Mesendoderm (in vitro differentiated cells): ENCODE data around the gene BTBD6.
A peak's percentile ranks its signal among the peaks of the same experiment; 100 is the strongest.

ENCODE experiments used
- DNase-seq: peaks from one replicate; pipeline ENCODE4 v3.0.0; 2013
- H2AK5ac ChIP-seq: 2 replicates; pipeline ENCODE4 v1.6.1; 2013; ENCODE audit warnings: low read length, inconsistent platforms
- H2BK120ac ChIP-seq: 2 replicates; pipeline ENCODE4 v1.6.1; 2013; ENCODE audit warnings: low read depth, mild to moderate bottlenecking, low read length, moderate library complexity, mixed read lengths
- H2BK15ac ChIP-seq: replicated peaks from 2 replicates; pipeline ENCODE4 v1.6.1; 2013; ENCODE audit warnings: low read depth, mild to moderate bottlenecking, moderate library complexity
- H2BK5ac ChIP-seq: 2 replicates; pipeline ENCODE4 v1.6.1; 2013; ENCODE audit warnings: low read length, inconsistent platforms
- H3K18ac ChIP-seq: 2 replicates; pipeline ENCODE4 v1.6.1; 2013; ENCODE audit warnings: mild to moderate bottlenecking, low read length, mixed read lengths
- H3K23ac ChIP-seq: one replicate; pipeline ENCODE4 v1.6.1; 2013; ENCODE audit warnings: low read length
- H3K27ac ChIP-seq: 2 replicates; pipeline ENCODE4 v1.5.1; 2013; ENCODE audit warnings: low read depth, mild to moderate bottlenecking, inconsistent platforms, low read length, moderate library complexity
- H3K27me3 ChIP-seq: 2 replicates; pipeline ENCODE4 v1.6.1; 2013; ENCODE audit warnings: low read length, control low read depth, mild to moderate bottlenecking, inconsistent platforms; ENCODE audit not compliant: insufficient read depth, poor library complexity
- H3K36me3 ChIP-seq: 2 replicates; pipeline ENCODE4 v1.6.1; 2013; ENCODE audit warnings: low read length, inconsistent platforms; ENCODE audit not compliant: control insufficient read depth, insufficient read depth
- H3K4ac ChIP-seq: one replicate; pipeline ENCODE4 v1.6.1; 2013; ENCODE audit warnings: low read depth, mild to moderate bottlenecking, low read length, moderate library complexity
- H3K4me1 ChIP-seq: 2 replicates; pipeline ENCODE4 v1.6.1; 2013; ENCODE audit warnings: low read depth, low read length, inconsistent platforms; ENCODE audit not compliant: control insufficient read depth
- H3K4me2 ChIP-seq: 2 replicates; pipeline ENCODE4 v1.6.1; 2013; ENCODE audit warnings: low read length
- H3K4me3 ChIP-seq: 2 replicates; pipeline ENCODE4 v1.5.1; 2013; ENCODE audit warnings: mild to moderate bottlenecking, low read length
- H3K56ac ChIP-seq: one replicate; pipeline ENCODE4 v1.6.1; 2013; ENCODE audit warnings: low read length
- H3K79me1 ChIP-seq: 2 replicates; pipeline ENCODE4 v1.6.1; 2013; ENCODE audit warnings: low read length, inconsistent platforms
- H3K79me2 ChIP-seq: 2 replicates; pipeline ENCODE4 v1.6.1; 2013; ENCODE audit warnings: mild to moderate bottlenecking, low read length; ENCODE audit not compliant: control insufficient read depth, insufficient read depth
- H3K9ac ChIP-seq: 2 replicates; pipeline ENCODE4 v1.6.1; 2013; ENCODE audit warnings: low read length, inconsistent platforms
- H4K5ac ChIP-seq: one replicate; pipeline ENCODE4 v1.6.1; 2013; ENCODE audit warnings: low read length
- H4K8ac ChIP-seq: one replicate; pipeline ENCODE4 v1.6.1; 2013; ENCODE audit warnings: low read depth, mild to moderate bottlenecking, control low read depth, low read length, moderate library complexity
- WGBS: extraction: QIAGEN DNeasy Blood & Tissue Kit; methylation state at CpG from one replicate; pipeline ENCODE4 v1.1.7; 2013; ENCODE audit warnings: low lambda C conversion rate, missing lambda C conversion rate; ENCODE audit not compliant: insufficient coverage; ENCODE audit errors: extremely low coverage; 5-methylcytosine and 5-hydroxymethylcytosine counted together

BTBD6 gene

GRCh38 chr14:105204931-105205672 is 43.2 kb upstream of the BTBD6 start:
- Histone ChIP-seq H2AK5ac (no peak overlapping the region), H4K8ac (no peak overlapping the region), H2BK5ac (no peak overlapping the region), H3K4me2 (no peak overlapping the region), H3K4me1 (no peaks in the 10 kb centered on the region), H3K27ac (no peak overlapping the region), H2BK120ac (no peak overlapping the region), H3K23ac (no peak overlapping the region), H3K27me3 (no peaks in the 10 kb centered on the region), H3K79me2 (no peaks in the 10 kb centered on the region), H3K36me3 (no peaks in the 10 kb centered on the region), H4K5ac (no peak overlapping the region), H2BK15ac (no peak overlapping the region), H3K18ac (no peak overlapping the region), H3K56ac (no peak overlapping the region), H3K9ac (no peak overlapping the region), H3K4me3 (no peak overlapping the region), H3K79me1 (no peaks in the 10 kb centered on the region), H3K4ac (no peak overlapping the region)
- no peak for DNase-seq
- WGBS: no CpG with 5 or more reads among the region's 21 CpGs

DNA sequence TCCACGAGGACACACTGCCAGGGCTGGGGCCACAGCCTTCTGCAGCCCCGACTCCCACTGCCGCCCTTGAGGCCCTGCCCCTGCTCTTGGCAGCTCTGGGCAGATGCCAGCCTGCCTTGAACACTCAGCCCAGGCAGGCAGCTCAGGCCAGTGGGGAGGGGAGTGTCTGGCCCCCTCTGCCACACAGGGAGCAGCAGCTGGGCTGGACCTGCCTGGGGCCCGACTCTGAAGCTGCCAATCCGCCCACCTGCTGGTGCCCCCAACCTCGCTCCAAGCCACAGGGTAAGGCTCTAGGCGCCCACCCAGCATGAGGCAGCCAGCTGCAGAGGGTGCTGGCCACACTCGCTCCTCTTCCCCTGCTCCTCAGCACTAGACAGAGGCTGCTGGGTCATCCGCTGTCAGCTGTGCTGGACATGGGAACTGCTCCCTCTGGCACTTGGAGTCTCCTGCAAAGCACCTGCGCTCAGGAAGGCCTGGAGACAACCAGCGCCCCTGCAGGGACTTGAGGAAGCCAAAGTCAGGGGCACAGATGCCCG is 42.6 kb upstream of the BTBD6 start:
- Histone ChIP-seq H3K4me1 (no peaks in the 10 kb centered on the region), H4K8ac (no peak overlapping the region), H4K5ac (no peak overlapping the region), H3K79me1 (no peaks in the 10 kb centered on the region), H3K36me3 (no peaks in the 10 kb centered on the region), H2BK5ac (no peak overlapping the region), H3K27ac (no peak overlapping the region), H3K79me2 (no peaks in the 10 kb centered on the region), H3K4me3 (no peak overlapping the region), H2BK15ac (no peak overlapping the region), H3K27me3 (no peaks in the 10 kb centered on the region), H2BK120ac (no peak overlapping the region), H3K18ac (no peak overlapping the region), H3K9ac (no peak overlapping the region), H3K4me2 (no peak overlapping the region), H3K4ac (no peak overlapping the region), H2AK5ac (no peak overlapping the region), H3K23ac (no peak overlapping the region), H3K56ac (no peak overlapping the region)
- DNase-seq: no peak
- no CpG with 5 or more reads among the region's 12 CpGs for WGBS

GRCh38 chr14:105206873-105207272 is 41.5 kb upstream of the BTBD6 start:
- H3K18ac ChIP-seq: no peak overlapping the region
- H2BK5ac ChIP-seq: no peak overlapping the region
- no CpG with 5 or more reads among the region's 5 CpGs for WGBS
- H3K4me2 ChIP-seq: no peak overlapping the region
- H3K79me2 ChIP-seq: no peaks in the 10 kb centered on the region
- H3K23ac ChIP-seq: no peak overlapping the region
- H3K36me3 ChIP-seq: no peaks in the 10 kb centered on the region
- no peak overlapping the region for H3K27ac ChIP-seq
- H3K27me3 ChIP-seq: no peaks in the 10 kb centered on the region
- H3K9ac ChIP-seq: no peak overlapping the region
- H4K8ac ChIP-seq: no peak overlapping the region
- H3K4me1 ChIP-seq: no peaks in the 10 kb centered on the region
- H3K4ac ChIP-seq: no peak overlapping the region
- H2BK120ac ChIP-seq: no peak overlapping the region
- DNase-seq: no peak
- no peak overlapping the region for H3K4me3 ChIP-seq
- H4K5ac ChIP-seq: no peak overlapping the region
- no peak overlapping the region for H2BK15ac ChIP-seq
- no peak overlapping the region for H3K56ac ChIP-seq
- no peaks in the 10 kb centered on the region for H3K79me1 ChIP-seq
- H2AK5ac ChIP-seq: no peak overlapping the region

- H3K23ac ChIP-seq: no peak overlapping the region
- H2AK5ac ChIP-seq: no peak overlapping the region
- no peak overlapping the region for H3K4me3 ChIP-seq
- H2BK120ac ChIP-seq: no peak overlapping the region
- H3K4me2 ChIP-seq: no peak overlapping the region
- peak; percentile 40 for DNase-seq
- H3K27ac ChIP-seq: no peak overlapping the region
- H3K36me3 ChIP-seq: no peaks in the 10 kb centered on the region
- no peak overlapping the region for H3K18ac ChIP-seq
- H3K4ac ChIP-seq: no peak overlapping the region
- H2BK15ac ChIP-seq: no peak overlapping the region
- H3K79me2 ChIP-seq: no peaks in the 10 kb centered on the region
- WGBS: no CpG with 5 or more reads among the region's 13 CpGs
- H3K79me1 ChIP-seq: no peaks in the 10 kb centered on the region
- no peaks in the 10 kb centered on the region for H3K27me3 ChIP-seq
- H3K9ac ChIP-seq: no peak overlapping the region
- no peak overlapping the region for H4K8ac ChIP-seq
- H4K5ac ChIP-seq: no peak overlapping the region
- no peak overlapping the region for H3K56ac ChIP-seq
- no peaks in the 10 kb centered on the region for H3K4me1 ChIP-seq
- no peak overlapping the region for H2BK5ac ChIP-seq
Observed at GRCh38 chr14:105207460-105207901, 40.9 kb upstream of the BTBD6 start.

DNA sequence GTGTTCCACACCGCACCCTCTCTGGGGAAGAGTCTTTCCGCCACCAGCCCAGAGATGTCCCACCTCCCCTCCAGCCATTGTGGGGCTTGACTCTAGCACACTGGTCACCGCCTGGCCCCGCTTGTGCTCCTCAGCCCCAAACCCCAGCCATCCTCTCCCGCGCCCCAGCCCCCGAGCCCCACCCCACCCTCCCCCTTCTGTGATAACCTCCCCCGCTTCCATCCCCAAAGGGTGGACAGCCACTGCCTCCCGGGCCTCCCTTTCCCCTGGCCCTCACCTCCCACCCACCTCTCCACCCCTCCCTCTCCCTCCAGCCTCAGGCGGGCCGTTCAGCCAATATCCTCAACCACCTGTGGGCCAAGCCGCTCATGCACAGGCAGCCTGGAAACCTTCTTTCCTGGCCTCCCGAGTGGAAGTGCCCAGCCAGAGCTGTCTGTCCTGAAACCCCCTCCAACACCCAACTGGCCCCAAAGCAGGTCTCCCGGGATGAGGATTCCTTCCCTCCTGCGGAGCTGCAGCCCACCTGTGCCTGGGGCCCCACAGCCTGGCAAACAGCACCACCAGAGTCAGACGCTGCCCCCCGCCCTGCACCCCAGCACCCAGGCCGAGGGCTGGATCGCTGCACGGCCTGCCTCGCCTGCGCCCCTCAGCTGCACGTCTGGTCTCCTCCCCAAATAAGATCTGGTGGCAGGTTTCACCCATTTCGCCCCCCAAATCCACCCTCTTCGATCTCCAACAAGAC is 40.2 kb upstream of the BTBD6 start:
- Histone ChIP-seq H3K36me3 (no peaks in the 10 kb centered on the region), H3K18ac (no peak overlapping the region), H2BK120ac (no peak overlapping the region), H3K4me2 (no peak overlapping the region), H2BK5ac (no peak overlapping the region), H4K5ac (no peak overlapping the region), H3K4me1 (no peaks in the 10 kb centered on the region), H2BK15ac (no peak overlapping the region), H3K4me3 (no peak overlapping the region), H3K27ac (no peak overlapping the region), H3K79me1 (no peaks in the 10 kb centered on the region), H3K27me3 (no peaks in the 10 kb centered on the region), H2AK5ac (no peak overlapping the region), H3K79me2 (no peaks in the 10 kb centered on the region), H3K9ac (no peak overlapping the region), H3K23ac (no peak overlapping the region), H3K4ac (no peak overlapping the region), H3K56ac (no peak overlapping the region), H4K8ac (no peak overlapping the region)
- DNase-seq: no peak
- WGBS: no CpG with 5 or more reads among the region's 25 CpGs
